Sigmoid colon (tissue), 4 donors: ENCODE data around the gene PUS10.

Experiments used
- CTCF ChIP-seq, 4 experiments: fragments of 450-650 bp in 3 of 4; fragments of 200-600 bp in 1 of 4; IDR thresholded peaks; one replicate each; pipeline ENCODE4 v1.5.1; 2016 to 2019; ENCODE audit warnings: antibody characterized with exemption in 4 of 4, mild to moderate bottlenecking in 3 of 4, moderate library complexity in 2 of 4
- POLR2A ChIP-seq, 2 donors: fragments of 450-650 bp; IDR thresholded peaks; one replicate each; pipeline ENCODE4 v1.6.1; 2016; ENCODE audit warnings: antibody characterized with exemption in 2 of 2, mild to moderate bottlenecking in 2 of 2, moderate library complexity in 2 of 2
- POLR2AphosphoS5 ChIP-seq, 4 donors: sonication (generic); formaldehyde crosslinking; IDR thresholded peaks; one replicate each; pipeline ENCODE4 v1.6.1; 2017; ENCODE audit warnings: antibody characterized with exemption in 4 of 4

- TF ChIP-seq CTCF (IDR thresholded peaks at IDR 0.05), result no peak
- no peak for TF ChIP-seq POLR2A (IDR thresholded peaks at IDR 0.05)
- TF ChIP-seq POLR2AphosphoS5 (IDR thresholded peaks at IDR 0.05), result no peak
Measured at GRCh38 chr2:60906395-60906794, 111.7 kb downstream of the PUS10 start.
